Tibial nerve (tissue), 4 donors: ENCODE data around the gene IL27RA. TPM values are rescaled to one million over a fixed set of nuclear protein-coding genes. Genes with fewer than 3 reads are reported as not detected.

Experiments used
- DNase-seq, 2 donors: peaks; one replicate each; pipeline ENCODE4 v3.0.0-alpha.2; 2019; ENCODE audit warnings: low spot score in 2 of 2
- H3K27ac ChIP-seq, 4 donors: fragments of 200-600 bp; sonication (generic) in 3 of 4; one replicate each; pipeline ENCODE4 v1.5.1; 2017 to 2019; ENCODE audit warnings: mild to moderate bottlenecking in 1 of 4
- H3K27me3 ChIP-seq, 2 donors: fragments of 200-600 bp; sonication (generic) in 1 of 2; one replicate each; pipeline versions ENCODE4 v1.5.1 to v1.6.0; 2017 to 2019
- H3K36me3 ChIP-seq, 3 donors: fragments of 200-600 bp; sonication (generic); one replicate each; pipeline ENCODE4 v1.5.1; 2018 to 2019
- H3K4me1 ChIP-seq, 4 donors: fragments of 200-600 bp; sonication (generic) in 3 of 4; one replicate each; pipeline ENCODE4 v1.5.1; 2017 to 2019
- H3K4me3 ChIP-seq, 4 donors: fragments of 200-600 bp; sonication (generic) in 3 of 4; one replicate each; pipeline ENCODE4 v1.5.1; 2017 to 2019; ENCODE audit warnings: mild to moderate bottlenecking in 1 of 4, moderate library complexity in 1 of 4
- H3K9me3 ChIP-seq, 4 donors: fragments of 200-600 bp; sonication (generic) in 3 of 4; one replicate each; pipeline ENCODE4 v1.5.1; 2017 to 2019
- EP300 ChIP-seq, 2 donors: sonication (generic); formaldehyde crosslinking; IDR thresholded peaks; one replicate each; pipeline ENCODE4 v1.6.1; 2017; ENCODE audit warnings: antibody characterized with exemption in 2 of 2, mild to moderate bottlenecking in 1 of 2
- POLR2A ChIP-seq, 2 donors: fragments of 450-650 bp; IDR thresholded peaks; one replicate each; pipeline ENCODE4 v1.6.1; 2017; ENCODE audit warnings: antibody characterized with exemption in 2 of 2, mild to moderate bottlenecking in 2 of 2, moderate library complexity in 2 of 2
- WGBS, 2 donors: methylation state at CpG; one replicate each; pipeline ENCODE4 v1.1.5; 2018; 5-methylcytosine and 5-hydroxymethylcytosine counted together
- total RNA-seq, 4 donors: library from RNA; depleted of rRNA; stranded (reverse); fragments of >200 nt; gene quantifications; one replicate each; pipeline ENCODE4 v1.1.0, GENCODE V29; 2016
- TF ChIP-seq, protein P1 (sequence below), 5 experiments: fragments of 200-600 bp in 3 of 5; fragments of 450-650 bp in 2 of 5; sonication (generic) in 3 of 5; IDR thresholded peaks; one replicate each; pipeline ENCODE4 v1.5.1; 2016 to 2019; ENCODE audit warnings: antibody characterized with exemption in 5 of 5, mild to moderate bottlenecking in 3 of 5, moderate library complexity in 2 of 5

Gene IL27RA
- total RNA-seq, 4 donors from 2014 or later = 2.4 to 3.5 (median 3.0) TPM

DNA sequence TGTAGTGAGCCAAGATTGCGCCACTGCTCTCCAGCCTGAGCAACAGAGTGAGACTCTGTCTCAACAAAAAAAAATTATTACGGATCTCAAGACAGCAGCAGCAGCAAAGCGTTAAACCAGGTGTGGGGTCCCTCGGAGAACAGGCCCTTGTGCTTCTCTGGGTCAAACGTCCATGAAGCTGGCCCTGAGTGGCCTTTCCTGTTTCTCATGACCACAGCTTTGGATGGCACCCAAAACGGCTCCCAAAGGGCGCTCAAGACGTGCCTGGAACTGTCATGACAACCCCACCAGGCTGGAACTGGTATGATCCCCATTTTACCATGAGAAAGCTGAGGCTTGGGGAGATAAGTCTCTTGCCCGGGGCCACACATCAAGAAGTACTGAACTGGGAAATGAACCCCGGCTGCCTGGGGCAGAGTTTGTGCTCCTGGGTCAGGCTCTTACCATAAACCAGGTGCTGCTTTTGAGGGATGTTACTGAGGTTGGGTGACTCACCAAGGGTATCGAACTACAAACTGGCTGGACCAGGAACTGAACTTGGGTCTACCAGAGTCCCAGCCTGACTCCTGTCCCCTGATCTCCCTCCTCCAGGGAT, 70.6 kb downstream of the IL27RA start:
- H3K36me3 ChIP-seq = peaks cover 2 to 98% (median 11%) of the 10 kb centered on the region in 3 donors

DNA sequence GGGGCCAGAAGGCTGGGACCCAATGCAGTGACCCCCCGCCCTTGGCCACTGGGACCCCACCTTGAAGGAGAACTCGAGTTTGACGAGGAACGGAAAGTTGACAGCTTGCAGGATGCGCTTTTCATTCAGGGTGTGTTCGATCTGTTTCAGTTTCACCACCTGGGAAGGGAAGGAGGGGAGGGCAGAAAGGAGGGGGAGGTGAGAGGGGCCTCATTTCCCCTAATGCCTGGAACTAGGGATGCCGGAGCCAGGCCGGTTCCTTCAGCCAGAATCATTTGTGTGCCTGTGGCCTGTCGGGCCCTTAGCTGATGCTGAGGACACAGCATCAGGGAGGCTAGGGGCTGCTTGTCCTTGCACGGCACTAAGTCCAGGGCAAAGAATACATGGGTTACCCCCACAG, 71.2 kb downstream of the IL27RA start:
- TF ChIP-seq, protein P1, sequence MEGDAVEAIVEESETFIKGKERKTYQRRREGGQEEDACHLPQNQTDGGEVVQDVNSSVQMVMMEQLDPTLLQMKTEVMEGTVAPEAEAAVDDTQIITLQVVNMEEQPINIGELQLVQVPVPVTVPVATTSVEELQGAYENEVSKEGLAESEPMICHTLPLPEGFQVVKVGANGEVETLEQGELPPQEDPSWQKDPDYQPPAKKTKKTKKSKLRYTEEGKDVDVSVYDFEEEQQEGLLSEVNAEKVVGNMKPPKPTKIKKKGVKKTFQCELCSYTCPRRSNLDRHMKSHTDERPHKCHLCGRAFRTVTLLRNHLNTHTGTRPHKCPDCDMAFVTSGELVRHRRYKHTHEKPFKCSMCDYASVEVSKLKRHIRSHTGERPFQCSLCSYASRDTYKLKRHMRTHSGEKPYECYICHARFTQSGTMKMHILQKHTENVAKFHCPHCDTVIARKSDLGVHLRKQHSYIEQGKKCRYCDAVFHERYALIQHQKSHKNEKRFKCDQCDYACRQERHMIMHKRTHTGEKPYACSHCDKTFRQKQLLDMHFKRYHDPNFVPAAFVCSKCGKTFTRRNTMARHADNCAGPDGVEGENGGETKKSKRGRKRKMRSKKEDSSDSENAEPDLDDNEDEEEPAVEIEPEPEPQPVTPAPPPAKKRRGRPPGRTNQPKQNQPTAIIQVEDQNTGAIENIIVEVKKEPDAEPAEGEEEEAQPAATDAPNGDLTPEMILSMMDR (IDR thresholded peaks at IDR 0.05) = no peak
- TF ChIP-seq POLR2A (IDR thresholded peaks at IDR 0.05) (no peak), EP300 (IDR thresholded peaks at IDR 0.05) (no peak)
- 80 to 88% methylated on average over 10 of the region's 10 CpGs for WGBS, 2 donors
- Histone ChIP-seq H3K36me3 (peaks cover 2 to 98% (median 11%) of the 10 kb centered on the region in 3 donors), H3K9me3 (no peaks in the 10 kb centered on the region), H3K4me1 (peaks cover 0 to 16% (median 0%) of the 10 kb centered on the region in 4 donors), H3K27me3 (no peaks in the 10 kb centered on the region), H3K27ac (peak overlapping the region in 1 of 4 donors; percentile 18), H3K4me3 (no peak overlapping the region)
- DNase-seq = no peak

More for the DNA sequence above, 70.6 kb downstream of the IL27RA start:
- Histone ChIP-seq H3K27ac (peak overlapping the region in 1 of 4 donors; percentile 18), H3K4me1 (peaks cover 0 to 12% (median 0%) of the 10 kb centered on the region in 4 donors), H3K9me3 (no peaks in the 10 kb centered on the region), H3K27me3 (no peaks in the 10 kb centered on the region), H3K4me3 (no peak overlapping the region)
- DNase-seq = no peak
- WGBS, 2 donors = 63 to 67% methylated on average over 7 to 10 of the region's 11 CpGs
- TF ChIP-seq EP300 (IDR thresholded peaks at IDR 0.05) (no peak), POLR2A (IDR thresholded peaks at IDR 0.05) (no peak)
- TF ChIP-seq, protein P1 (IDR thresholded peaks at IDR 0.05) = no peak

Other genes starting within 250 kb of the IL27RA start
- gene ZSWIM4, start 236.3 kb upstream of the IL27RA start, total RNA-seq = 10 to 100 TPM in 1 of 4 donors, 1 to 10 TPM in 3; 2.8 to 19.8 (median 4.0) TPM
- not detected for gene NANOS3, start 154.6 kb upstream of the IL27RA start, total RNA-seq
- 1 to 10 TPM in 3 of 4 donors, not detected in 1; 1.5 to 3.3 (median 3.0) TPM for gene BRME1, start 125.6 kb upstream of the IL27RA start, total RNA-seq
- gene CC2D1A, start 125.6 kb upstream of the IL27RA start, total RNA-seq = 10 to 100 TPM; 42.7 to 99.3 (median 56.0) TPM
- 10 to 100 TPM in 3 of 4 donors, 1 to 10 TPM in 1; 9.4 to 45.7 (median 20.7) TPM for gene PODNL1, start 93.3 kb upstream of the IL27RA start, total RNA-seq
- 10 to 100 TPM; 14.3 to 31.5 (median 19.3) TPM for gene DCAF15, start 79.3 kb upstream of the IL27RA start, total RNA-seq
- gene RFX1, start 25.4 kb upstream of the IL27RA start, total RNA-seq = 1 to 10 TPM; 3.1 to 8.4 (median 6.0) TPM
- gene RLN3, start 3.6 kb upstream of the IL27RA start, total RNA-seq = not detected
- 1 to 10 TPM in 1 of 4 donors, under 1 TPM in 3; 0.30 to 2.7 (median 0.53) TPM for gene PALM3, start 30.3 kb downstream of the IL27RA start, total RNA-seq
- gene MISP3, start 41.0 kb downstream of the IL27RA start, total RNA-seq = 1 to 10 TPM; 1.8 to 7.8 (median 7.2) TPM
- not detected for gene C19orf67, start 54.0 kb downstream of the IL27RA start, total RNA-seq
- 10 to 100 TPM in 3 of 4 donors, 1 to 10 TPM in 1; 5.9 to 31.4 (median 19.0) TPM for gene SAMD1, start 59.0 kb downstream of the IL27RA start, total RNA-seq
- 10 to 100 TPM; 26.9 to 59.4 (median 41.3) TPM for gene PRKACA, start 86.0 kb downstream of the IL27RA start, total RNA-seq
- gene ASF1B, start 104.8 kb downstream of the IL27RA start, total RNA-seq = 1 to 10 TPM in 1 of 4 donors, under 1 TPM in 1, not detected in 2; 0.90 to 2.3 TPM
- gene ADGRL1, start 174.4 kb downstream of the IL27RA start, total RNA-seq = 10 to 100 TPM in 2 of 4 donors, 1 to 10 TPM in 2; 8.0 to 17.5 (median 11.2) TPM